IgD-negative memory B cell (primary cell): ENCODE results near the gene AQP11. TPM values are rescaled to one million over a fixed set of nuclear protein-coding genes. Genes with fewer than 3 reads are reported as not detected.
"Not testable (repeated sequence)": the region's sequence is repeated elsewhere in the genome, so short reads cannot be mapped to it uniquely, and the experiment has no call there.

Source experiments
- H3K27ac Mint-ChIP-seq, 3 donors: one replicate each; pipeline ENCODE4 v1.8.0; 2020 to 2022; ENCODE audit warnings: mild to moderate bottlenecking in 3 of 3, mixed read lengths in 3 of 3, moderate library complexity in 1 of 3
- H3K27me3 Mint-ChIP-seq: one replicate; pipeline ENCODE4 v1.8.0; 2021; ENCODE audit warnings: mixed read lengths
- H3K36me3 Mint-ChIP-seq: one replicate; pipeline ENCODE4 v1.8.0; 2020; ENCODE audit warnings: mild to moderate bottlenecking, mixed read lengths
- H3K4me1 Mint-ChIP-seq, 3 donors: one replicate each; pipeline ENCODE4 v1.8.0; 2020 to 2022; ENCODE audit warnings: mixed read lengths in 3 of 3, mild to moderate bottlenecking in 1 of 3
- H3K4me3 Mint-ChIP-seq, 4 donors: one replicate each; pipeline ENCODE4 v1.8.0; 2020 to 2022; ENCODE audit warnings: mild to moderate bottlenecking in 4 of 4, mixed read lengths in 4 of 4, moderate library complexity in 3 of 4
- H3K9me3 Mint-ChIP-seq, 3 donors: one replicate each; pipeline ENCODE4 v1.8.0; 2020 to 2021; ENCODE audit warnings: mixed read lengths in 3 of 3, mild to moderate bottlenecking in 1 of 3
- polyA plus RNA-seq: library from polyadenylated mRNA; unstranded; fragments of 300-500 nt; fragmentation: Illumina TruSeq; gene quantifications from one replicate; pipeline ENCODE4 v1.2.3, GENCODE V29; 2021

Gene AQP11
- 0.48 TPM for polyA plus RNA-seq

GRCh38 chr11:77589521-77590193 lies at the start of gene AQP11:
AQP11 (plus strand) TSS chr11:77589953; CDS start chr11:77589993, 40 bp downstream.
- H3K36me3 Mint-ChIP-seq: no peaks in the 10 kb centered on the region
- peak within 1 kb of the TSS; percentile 48 to 78 (median 57) for H3K27ac Mint-ChIP-seq
- peak within 1 kb of the TSS; percentile 87 to 97 (median 93) for H3K4me3 Mint-ChIP-seq
- H3K9me3 Mint-ChIP-seq: no peaks in the 10 kb centered on the region
- H3K27me3 Mint-ChIP-seq: no peaks in the 10 kb centered on the region
- H3K4me1 Mint-ChIP-seq: peaks cover 2 to 14% (median 13%) of the 10 kb centered on the region in 3 donors

GRCh38 chr11:77542296-77542695 lies 47.5 kb upstream of the AQP11 start:
- H3K4me3 Mint-ChIP-seq: no peak overlapping the region
- H3K4me1 Mint-ChIP-seq: peaks cover 0 to 1% (median 0%) of the 10 kb centered on the region in 3 donors
- H3K9me3 Mint-ChIP-seq: peaks cover 0 to 1% (median 0%) of the 10 kb centered on the region in 3 donors
- H3K27ac Mint-ChIP-seq: no peak overlapping the region
- no peaks in the 10 kb centered on the region for H3K27me3 Mint-ChIP-seq
- H3K36me3 Mint-ChIP-seq: no peaks in the 10 kb centered on the region

GRCh38 chr11:77547047-77547836 lies 42.5 kb upstream of the AQP11 start:
- no peaks in the 10 kb centered on the region for H3K27me3 Mint-ChIP-seq
- no peaks in the 10 kb centered on the region for H3K9me3 Mint-ChIP-seq
- H3K27ac Mint-ChIP-seq: no peak overlapping the region
- no peaks in the 10 kb centered on the region for H3K36me3 Mint-ChIP-seq
- H3K4me1 Mint-ChIP-seq: peaks cover 2 to 7% (median 5%) of the 10 kb centered on the region in 3 donors
- no peak overlapping the region for H3K4me3 Mint-ChIP-seq

- no peaks in the 10 kb centered on the region for H3K36me3 Mint-ChIP-seq
- H3K9me3 Mint-ChIP-seq: no peaks in the 10 kb centered on the region
- no peaks in the 10 kb centered on the region for H3K27me3 Mint-ChIP-seq
- H3K4me1 Mint-ChIP-seq: peaks cover 2 to 5% (median 5%) of the 10 kb centered on the region in 3 donors
- H3K27ac Mint-ChIP-seq: no peak overlapping the region
- no peak overlapping the region for H3K4me3 Mint-ChIP-seq
Measured at GRCh38 chr11:77547863-77548551, 41.7 kb upstream of the AQP11 start.

GRCh38 chr11:77548552-77549445 lies 41.0 kb upstream of the AQP11 start:
- no peaks in the 10 kb centered on the region for H3K36me3 Mint-ChIP-seq
- peak overlapping the region in 1 of 4 donors; percentile 62 for H3K4me3 Mint-ChIP-seq
- peak overlapping the region in 1 of 3 donors; percentile 18 for H3K27ac Mint-ChIP-seq
- peaks cover 2 to 5% (median 5%) of the 10 kb centered on the region in 3 donors for H3K4me1 Mint-ChIP-seq
- H3K9me3 Mint-ChIP-seq: no peaks in the 10 kb centered on the region
- H3K27me3 Mint-ChIP-seq: no peaks in the 10 kb centered on the region

- not testable (repeated sequence) for H3K4me1 Mint-ChIP-seq, H3K27me3 Mint-ChIP-seq, H3K9me3 Mint-ChIP-seq
Measured at GRCh38 chr11:77551426-77551825, 38.3 kb upstream of the AQP11 start.

GRCh38 chr11:77557553-77557952 lies 32.2 kb upstream of the AQP11 start:
- H3K4me3 Mint-ChIP-seq: no peak overlapping the region
- no peaks in the 10 kb centered on the region for H3K36me3 Mint-ChIP-seq
- no peaks in the 10 kb centered on the region for H3K4me1 Mint-ChIP-seq
- peaks cover 0 to 2% (median 1%) of the 10 kb centered on the region in 3 donors for H3K9me3 Mint-ChIP-seq
- no peak overlapping the region for H3K27ac Mint-ChIP-seq
- no peaks in the 10 kb centered on the region for H3K27me3 Mint-ChIP-seq

More at GRCh38 chr11:77551426-77551825, 38.3 kb upstream of the AQP11 start:
- not testable (repeated sequence) for H3K4me3 Mint-ChIP-seq, H3K27ac Mint-ChIP-seq, H3K36me3 Mint-ChIP-seq

GRCh38 chr11:77558380-77558779 lies 31.4 kb upstream of the AQP11 start:
- Mint-ChIP-seq H3K27me3 (no peaks in the 10 kb centered on the region), H3K27ac (no peak overlapping the region), H3K4me1 (no peaks in the 10 kb centered on the region), H3K9me3 (peaks cover 0 to 2% (median 1%) of the 10 kb centered on the region in 3 donors), H3K4me3 (no peak overlapping the region), H3K36me3 (no peaks in the 10 kb centered on the region)

- H3K36me3 Mint-ChIP-seq: no peaks in the 10 kb centered on the region
Measured at GRCh38 chr11:77559686-77560401, 29.9 kb upstream of the AQP11 start.

GRCh38 chr11:77560605-77561004 lies 29.1 kb upstream of the AQP11 start:
- no peaks in the 10 kb centered on the region for H3K4me1 Mint-ChIP-seq
- peaks cover 0 to 2% (median 1%) of the 10 kb centered on the region in 3 donors for H3K9me3 Mint-ChIP-seq
- no peaks in the 10 kb centered on the region for H3K27me3 Mint-ChIP-seq
- no peaks in the 10 kb centered on the region for H3K36me3 Mint-ChIP-seq
- no peak overlapping the region for H3K27ac Mint-ChIP-seq
- H3K4me3 Mint-ChIP-seq: no peak overlapping the region

More at GRCh38 chr11:77559686-77560401, 29.9 kb upstream of the AQP11 start:
- no peaks in the 10 kb centered on the region for H3K4me1 Mint-ChIP-seq
- no peaks in the 10 kb centered on the region for H3K27me3 Mint-ChIP-seq
- peaks cover 0 to 2% (median 1%) of the 10 kb centered on the region in 3 donors for H3K9me3 Mint-ChIP-seq
- H3K27ac Mint-ChIP-seq: no peak overlapping the region
- H3K4me3 Mint-ChIP-seq: no peak overlapping the region

GRCh38 chr11:77561257-77561656 lies 28.5 kb upstream of the AQP11 start:
- H3K27me3 Mint-ChIP-seq: no peaks in the 10 kb centered on the region
- H3K36me3 Mint-ChIP-seq: no peaks in the 10 kb centered on the region
- H3K27ac Mint-ChIP-seq: no peak overlapping the region
- H3K4me3 Mint-ChIP-seq: no peak overlapping the region
- H3K4me1 Mint-ChIP-seq: no peaks in the 10 kb centered on the region
- peaks cover 0 to 2% (median 1%) of the 10 kb centered on the region in 3 donors for H3K9me3 Mint-ChIP-seq

- Mint-ChIP-seq H3K27me3 (peaks cover 1% of the 10 kb centered on the region), H3K27ac (no peak overlapping the region), H3K4me1 (no peaks in the 10 kb centered on the region), H3K4me3 (no peak overlapping the region), H3K36me3 (no peaks in the 10 kb centered on the region), H3K9me3 (peaks cover 0 to 2% (median 0%) of the 10 kb centered on the region in 3 donors)
Measured at GRCh38 chr11:77568306-77568705, 21.4 kb upstream of the AQP11 start.

GRCh38 chr11:77568916-77569675 lies 20.7 kb upstream of the AQP11 start:
- H3K27me3 Mint-ChIP-seq: peaks cover 1% of the 10 kb centered on the region
- no peaks in the 10 kb centered on the region for H3K4me1 Mint-ChIP-seq
- no peak overlapping the region for H3K27ac Mint-ChIP-seq
- H3K4me3 Mint-ChIP-seq: no peak overlapping the region
- H3K36me3 Mint-ChIP-seq: no peaks in the 10 kb centered on the region
- peaks cover 0 to 2% (median 0%) of the 10 kb centered on the region in 3 donors for H3K9me3 Mint-ChIP-seq
